ENCODE data around the gene CDH15. TPM values are rescaled to one million over a fixed set of nuclear protein-coding genes. Genes with fewer than 3 reads are reported as not detected.

CDH15 gene
- total and polyA plus RNA-seq, 2 of the 13 experiments (the other 11 are each of a cell fraction or from before 2014, with no cell fraction given): 0.74 to 2.2 TPM

DNA sequence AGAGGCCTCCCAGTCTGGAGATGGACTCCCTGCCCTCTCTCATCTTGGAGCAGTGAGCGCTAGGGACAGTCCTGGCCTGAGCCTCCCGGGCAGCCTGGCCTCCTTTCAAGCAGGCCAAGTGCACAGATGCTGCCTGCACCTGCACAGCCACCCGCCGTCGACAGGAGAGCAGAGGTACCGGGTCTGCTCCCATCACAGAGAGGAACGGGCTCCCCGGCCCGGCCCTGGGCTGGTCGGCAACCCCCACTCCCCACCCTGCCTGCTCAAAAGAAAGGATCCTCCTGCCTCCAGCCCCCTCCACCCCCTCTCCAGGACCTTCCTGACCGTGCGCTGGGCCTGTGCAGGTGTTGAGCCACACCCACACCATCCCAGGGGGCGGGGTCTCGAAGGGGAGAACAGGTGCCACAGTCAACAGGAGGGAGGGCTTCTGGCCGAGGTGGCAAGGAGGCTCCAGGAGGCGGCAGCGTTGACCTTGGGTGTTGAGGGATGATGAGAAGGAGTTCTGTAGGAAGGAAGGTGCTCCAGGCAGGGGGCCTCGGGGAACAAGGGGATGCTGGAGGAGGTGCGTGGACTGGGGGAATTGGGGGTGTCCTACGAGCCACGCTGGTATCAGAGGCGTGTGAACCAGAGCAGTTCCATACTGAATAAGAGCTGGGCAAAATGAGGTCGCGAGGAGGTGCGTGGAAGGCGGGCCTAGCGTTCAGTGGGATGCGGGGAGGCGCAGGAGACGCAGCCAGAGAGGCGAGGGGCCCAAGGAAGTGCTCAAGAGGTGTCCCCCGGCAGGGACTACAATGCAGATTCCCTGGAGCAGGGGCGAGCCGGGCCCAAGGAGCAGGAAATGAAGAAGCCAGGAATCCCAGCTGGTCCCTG, 967 bp upstream of the CDH15 start (continued):
- TF ChIP-seq, protein P1, sequence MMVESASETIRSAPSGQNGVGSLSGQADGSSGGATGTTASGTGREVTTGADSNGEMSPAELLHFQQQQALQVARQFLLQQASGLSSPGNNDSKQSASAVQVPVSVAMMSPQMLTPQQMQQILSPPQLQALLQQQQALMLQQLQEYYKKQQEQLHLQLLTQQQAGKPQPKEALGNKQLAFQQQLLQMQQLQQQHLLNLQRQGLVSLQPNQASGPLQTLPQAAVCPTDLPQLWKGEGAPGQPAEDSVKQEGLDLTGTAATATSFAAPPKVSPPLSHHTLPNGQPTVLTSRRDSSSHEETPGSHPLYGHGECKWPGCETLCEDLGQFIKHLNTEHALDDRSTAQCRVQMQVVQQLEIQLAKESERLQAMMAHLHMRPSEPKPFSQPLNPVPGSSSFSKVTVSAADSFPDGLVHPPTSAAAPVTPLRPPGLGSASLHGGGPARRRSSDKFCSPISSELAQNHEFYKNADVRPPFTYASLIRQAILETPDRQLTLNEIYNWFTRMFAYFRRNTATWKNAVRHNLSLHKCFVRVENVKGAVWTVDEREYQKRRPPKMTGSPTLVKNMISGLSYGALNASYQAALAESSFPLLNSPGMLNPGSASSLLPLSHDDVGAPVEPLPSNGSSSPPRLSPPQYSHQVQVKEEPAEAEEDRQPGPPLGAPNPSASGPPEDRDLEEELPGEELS (CRISPR knock-in tag; IDR thresholded peaks at IDR 0.05): no peak
- TF ChIP-seq ZNF891 (CRISPR knock-in tag; IDR thresholded peaks at IDR 0.05) (0 out of 2 replicates have a peak, but pooled peaks have one; percentile 21), MXD4 (CRISPR knock-in tag; IDR thresholded peaks at IDR 0.05) (peak; percentile 5; the same call in 1 of the 2 replicates), ARNT2 (CRISPR knock-in tag; IDR thresholded peaks at IDR 0.05; ENCODE audit: low read depth) (no peak), ZNF460 (CRISPR knock-in tag; IDR thresholded peaks at IDR 0.05; ENCODE audit: borderline replicate concordance) (no peak), ZNF441 (CRISPR knock-in tag; IDR thresholded peaks at IDR 0.05; ENCODE audit: borderline replicate concordance) (no peak), ZNF747 (CRISPR knock-in tag; IDR thresholded peaks at IDR 0.05; ENCODE audit: borderline replicate concordance) (no peak), SIN3B (IDR thresholded peaks at IDR 0.05; ENCODE audit: low read length) (no peak), ZFX (CRISPR knock-in tag; IDR thresholded peaks at IDR 0.05; ENCODE audit: low read depth) (no peak), ZNF225 (CRISPR knock-in tag; IDR thresholded peaks at IDR 0.05) (peak; percentile 67; the same call in 1 of the 2 replicates), TCF12 (IDR thresholded peaks at IDR 0.05) (no peak), TCF12 (CRISPR knock-in tag; IDR thresholded peaks at IDR 0.05) (no peak), NFE2L2 (IDR thresholded peaks at IDR 0.05; ENCODE audit: low read length) (no peak), POGZ (CRISPR knock-in tag; IDR thresholded peaks at IDR 0.05) (no peak), ATF7 (IDR thresholded peaks at IDR 0.05) (no peak), ATF7 (CRISPR knock-in tag; IDR thresholded peaks at IDR 0.05) (0 out of 2 replicates have a peak, but pooled peaks have one; percentile 20)
- TF ChIP-seq, protein P2, sequence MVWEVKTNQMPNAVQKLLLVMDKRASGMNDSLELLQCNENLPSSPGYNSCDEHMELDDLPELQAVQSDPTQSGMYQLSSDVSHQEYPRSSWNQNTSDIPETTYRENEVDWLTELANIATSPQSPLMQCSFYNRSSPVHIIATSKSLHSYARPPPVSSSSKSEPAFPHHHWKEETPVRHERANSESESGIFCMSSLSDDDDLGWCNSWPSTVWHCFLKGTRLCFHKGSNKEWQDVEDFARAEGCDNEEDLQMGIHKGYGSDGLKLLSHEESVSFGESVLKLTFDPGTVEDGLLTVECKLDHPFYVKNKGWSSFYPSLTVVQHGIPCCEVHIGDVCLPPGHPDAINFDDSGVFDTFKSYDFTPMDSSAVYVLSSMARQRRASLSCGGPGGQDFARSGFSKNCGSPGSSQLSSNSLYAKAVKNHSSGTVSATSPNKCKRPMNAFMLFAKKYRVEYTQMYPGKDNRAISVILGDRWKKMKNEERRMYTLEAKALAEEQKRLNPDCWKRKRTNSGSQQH (CRISPR knock-in tag; IDR thresholded peaks at IDR 0.05; ENCODE audit: low read depth): no peak
- TF ChIP-seq, protein P3, sequence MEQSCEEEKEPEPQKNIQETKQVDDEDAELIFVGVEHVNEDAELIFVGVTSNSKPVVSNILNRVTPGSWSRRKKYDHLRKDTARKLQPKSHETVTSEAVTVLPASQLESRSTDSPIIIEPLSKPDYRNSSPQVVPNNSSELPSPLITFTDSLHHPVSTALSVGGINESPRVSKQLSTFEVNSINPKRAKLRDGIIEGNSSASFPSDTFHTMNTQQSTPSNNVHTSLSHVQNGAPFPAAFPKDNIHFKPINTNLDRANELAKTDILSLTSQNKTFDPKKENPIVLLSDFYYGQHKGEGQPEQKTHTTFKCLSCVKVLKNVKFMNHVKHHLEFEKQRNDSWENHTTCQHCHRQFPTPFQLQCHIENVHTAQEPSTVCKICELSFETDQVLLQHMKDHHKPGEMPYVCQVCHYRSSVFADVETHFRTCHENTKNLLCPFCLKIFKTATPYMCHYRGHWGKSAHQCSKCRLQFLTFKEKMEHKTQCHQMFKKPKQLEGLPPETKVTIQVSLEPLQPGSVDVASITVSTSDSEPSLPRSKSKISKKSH (CRISPR knock-in tag; IDR thresholded peaks at IDR 0.05; ENCODE audit: borderline replicate concordance): peak; percentile 35; the same call in 1 of the 2 replicates
